Lower lobe of right lung (tissue), 2 donors: ENCODE data around the gene NSD1. TPM values are rescaled to one million over a fixed set of nuclear protein-coding genes. Genes with fewer than 3 reads are reported as not detected.

Experiments used
- ATAC-seq, 2 donors: fragments of 200-7000 bp; cut with Tn5 transposase; one replicate each; pipeline ENCODE4 v1.9.1; 2020 to 2022; ENCODE audit warnings: mild to moderate bottlenecking in 2 of 2, moderate library complexity in 2 of 2
- DNase-seq: peaks from one replicate; pipeline ENCODE4 v3.0.0-alpha.2; 2020
- H3K27ac ChIP-seq: fragments of 200-600 bp; one replicate; pipeline ENCODE4 v1.8.0; 2022
- H3K27me3 ChIP-seq: fragments of 200-600 bp; one replicate; pipeline ENCODE4 v1.8.0; 2022; ENCODE audit warnings: low read depth
- H3K36me3 ChIP-seq: fragments of 200-600 bp; one replicate; pipeline ENCODE4 v1.8.0; 2022; ENCODE audit warnings: mild to moderate bottlenecking
- H3K4me1 ChIP-seq: fragments of 200-600 bp; one replicate; pipeline ENCODE4 v1.8.0; 2022
- H3K4me3 ChIP-seq: fragments of 200-600 bp; one replicate; pipeline ENCODE4 v1.8.0; 2022; ENCODE audit warnings: mild to moderate bottlenecking
- H3K9me3 ChIP-seq: fragments of 200-600 bp; one replicate; pipeline ENCODE4 v1.8.0; 2022
- intact Hi-C: fragments of 100-400 bp; cut with DNase I; formaldehyde crosslinking; loops from one replicate; pipeline ENCODE4 v1.11.0; 2022
- total RNA-seq: library from RNA; stranded (reverse); fragmentation: NEBNext Ultra II Directional; extraction: Animal tissue kit (Norgen Biotek cat#: 25700); gene quantifications from one replicate; pipeline ENCODE4 v1.2.1, GENCODE V29; 2021
- TF ChIP-seq, protein P1 (sequence below): fragments of 200-600 bp; IDR thresholded peaks from one replicate; pipeline ENCODE4 v1.8.0; 2022; ENCODE audit warnings: antibody characterized with exemption, mild to moderate bottlenecking
- donor health status: DM: no; HTN: yes; CAD: no; lungs with severe emphysema.

The NSD1 gene
- total RNA-seq, 1 donor from 2014 or later, result 75.5 TPM

DNA sequence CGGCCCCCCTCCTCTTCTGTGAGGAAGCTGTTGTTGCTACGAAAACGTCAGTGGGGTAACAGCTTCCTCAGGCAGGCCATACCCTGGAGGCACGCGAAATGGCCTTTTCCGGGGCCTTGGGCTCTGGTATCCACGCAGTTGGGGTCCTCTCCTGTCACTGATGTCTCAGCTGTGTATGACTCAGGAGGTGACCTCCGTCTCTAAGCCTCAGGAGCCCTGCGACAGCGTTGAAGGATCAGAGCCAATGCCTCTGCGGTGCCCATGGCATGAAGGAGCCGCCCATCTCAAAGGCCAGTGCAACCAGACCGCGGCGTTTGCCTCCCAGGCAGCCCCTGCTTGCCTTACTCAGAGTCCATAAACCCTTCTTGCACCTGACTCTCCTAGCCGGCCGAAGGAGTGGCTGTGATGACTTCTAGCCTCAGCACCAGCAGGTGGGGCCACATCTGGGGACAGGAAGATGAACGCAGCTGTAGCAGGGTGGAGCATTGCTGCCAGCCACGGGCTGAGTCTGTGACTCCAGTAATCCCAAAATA, 179.1 kb downstream of the NSD1 start:
- DNase-seq (no peak), ATAC-seq (peak in 1 of 2 donors; percentile 3)
- TF ChIP-seq, protein P1, sequence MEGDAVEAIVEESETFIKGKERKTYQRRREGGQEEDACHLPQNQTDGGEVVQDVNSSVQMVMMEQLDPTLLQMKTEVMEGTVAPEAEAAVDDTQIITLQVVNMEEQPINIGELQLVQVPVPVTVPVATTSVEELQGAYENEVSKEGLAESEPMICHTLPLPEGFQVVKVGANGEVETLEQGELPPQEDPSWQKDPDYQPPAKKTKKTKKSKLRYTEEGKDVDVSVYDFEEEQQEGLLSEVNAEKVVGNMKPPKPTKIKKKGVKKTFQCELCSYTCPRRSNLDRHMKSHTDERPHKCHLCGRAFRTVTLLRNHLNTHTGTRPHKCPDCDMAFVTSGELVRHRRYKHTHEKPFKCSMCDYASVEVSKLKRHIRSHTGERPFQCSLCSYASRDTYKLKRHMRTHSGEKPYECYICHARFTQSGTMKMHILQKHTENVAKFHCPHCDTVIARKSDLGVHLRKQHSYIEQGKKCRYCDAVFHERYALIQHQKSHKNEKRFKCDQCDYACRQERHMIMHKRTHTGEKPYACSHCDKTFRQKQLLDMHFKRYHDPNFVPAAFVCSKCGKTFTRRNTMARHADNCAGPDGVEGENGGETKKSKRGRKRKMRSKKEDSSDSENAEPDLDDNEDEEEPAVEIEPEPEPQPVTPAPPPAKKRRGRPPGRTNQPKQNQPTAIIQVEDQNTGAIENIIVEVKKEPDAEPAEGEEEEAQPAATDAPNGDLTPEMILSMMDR, result no peak
- intact Hi-C loops, result no loop called here
- Histone ChIP-seq H3K36me3 (peaks cover under 1% of the 10 kb centered on the region), H3K9me3 (no peaks in the 10 kb centered on the region), H3K27ac (no peak overlapping the region), H3K4me3 (peak overlapping the region; percentile 62), H3K27me3 (no peaks in the 10 kb centered on the region), H3K4me1 (peaks cover 41% of the 10 kb centered on the region)

DNA sequence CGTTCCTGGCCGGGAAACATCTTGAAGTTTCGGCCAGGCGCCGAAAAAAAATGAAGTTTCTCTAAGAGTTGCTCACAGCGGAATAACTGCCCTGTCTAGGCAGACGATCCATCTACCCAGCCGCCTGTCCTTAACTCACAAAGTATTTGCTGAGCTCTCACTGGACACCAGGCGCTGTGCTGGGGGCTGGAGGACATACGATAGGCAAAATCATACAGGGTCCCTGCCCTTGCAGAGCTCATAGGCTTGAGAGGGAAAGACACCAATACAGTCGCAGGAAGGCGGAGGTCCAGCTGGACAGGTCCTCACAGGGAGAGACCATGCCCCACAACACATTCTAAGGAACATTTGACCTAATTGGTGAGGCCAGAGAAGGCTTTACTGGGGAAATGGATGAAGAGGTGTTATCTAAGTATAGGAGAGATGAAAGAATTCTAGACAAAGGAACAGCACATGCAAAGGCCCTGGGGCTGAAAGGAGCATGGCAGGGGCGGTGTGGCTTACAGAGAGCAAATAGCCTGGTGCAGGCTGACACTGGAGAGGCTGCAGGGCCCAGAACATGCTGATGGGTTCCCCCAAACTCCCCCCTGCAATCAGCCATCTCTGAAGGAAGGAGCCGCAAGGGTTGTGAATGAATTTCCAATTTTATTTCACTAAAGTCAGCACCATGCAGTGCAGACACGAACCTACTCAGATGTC, 180.1 kb downstream of the NSD1 start:
- ATAC-seq (no peak), DNase-seq (no peak)
- H3K27ac ChIP-seq, result no peak overlapping the region
- TF ChIP-seq, protein P1, result no peak
- no peaks in the 10 kb centered on the region for H3K36me3 ChIP-seq
- peaks cover 34% of the 10 kb centered on the region for H3K4me1 ChIP-seq
- H3K9me3 ChIP-seq, result no peaks in the 10 kb centered on the region
- intact Hi-C loops, result no loop called here
- no peak overlapping the region for H3K4me3 ChIP-seq
- no peaks in the 10 kb centered on the region for H3K27me3 ChIP-seq

DNA sequence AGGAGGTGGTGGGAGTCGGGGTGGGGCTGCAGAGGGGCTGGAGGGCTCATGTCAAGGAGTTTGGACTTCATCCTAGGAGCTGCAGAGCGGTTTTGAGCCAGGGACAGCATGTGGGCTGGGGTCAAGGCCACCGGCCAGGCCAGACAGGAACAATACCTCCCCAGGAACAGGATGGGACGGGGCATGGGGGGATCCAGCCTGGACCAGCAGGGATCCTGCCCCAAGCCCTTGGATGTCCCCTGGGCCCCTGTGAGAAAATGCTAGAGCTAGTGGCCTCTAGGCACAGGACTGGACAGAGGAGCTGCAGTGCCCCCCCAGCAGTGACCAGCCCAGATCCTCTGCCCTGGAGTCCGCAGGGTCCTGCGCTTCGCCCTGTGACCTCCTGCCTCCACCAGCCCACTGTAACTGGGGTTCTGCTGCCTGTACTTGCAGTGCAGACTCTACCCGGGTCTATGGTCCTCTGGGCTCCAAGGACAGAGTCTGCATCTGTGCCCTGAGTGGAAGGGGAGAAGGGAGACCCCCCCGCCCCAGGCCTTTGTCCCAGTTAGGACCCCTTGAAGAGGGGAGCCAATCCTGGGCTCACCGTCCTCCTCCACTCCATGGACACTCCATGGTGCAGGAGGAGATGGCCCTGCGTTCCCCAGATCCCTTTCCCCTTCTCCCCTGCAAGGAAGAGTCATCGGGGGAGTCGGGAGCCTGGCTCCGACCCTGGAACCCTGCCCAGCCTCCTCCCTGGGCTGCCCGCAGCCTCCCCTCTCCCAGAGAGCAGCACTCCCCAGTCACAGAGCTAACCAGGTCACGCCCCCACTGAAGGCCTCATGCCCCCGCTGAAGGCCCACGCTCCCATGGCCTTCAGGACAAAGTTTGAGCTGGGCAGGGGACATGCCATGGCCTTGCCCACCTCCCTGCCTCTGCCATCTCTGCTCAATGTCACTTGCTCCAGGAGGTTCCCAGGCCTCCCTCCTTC, 181.1 kb downstream of the NSD1 start:
- intact Hi-C loops, result no loop called here
- ATAC-seq (no peak), DNase-seq (no peak)
- Histone ChIP-seq H3K4me3 (no peak overlapping the region), H3K4me1 (peaks cover 34% of the 10 kb centered on the region), H3K9me3 (no peaks in the 10 kb centered on the region), H3K27me3 (no peaks in the 10 kb centered on the region), H3K36me3 (no peaks in the 10 kb centered on the region), H3K27ac (no peak overlapping the region)
- TF ChIP-seq, protein P1, result no peak

DNA sequence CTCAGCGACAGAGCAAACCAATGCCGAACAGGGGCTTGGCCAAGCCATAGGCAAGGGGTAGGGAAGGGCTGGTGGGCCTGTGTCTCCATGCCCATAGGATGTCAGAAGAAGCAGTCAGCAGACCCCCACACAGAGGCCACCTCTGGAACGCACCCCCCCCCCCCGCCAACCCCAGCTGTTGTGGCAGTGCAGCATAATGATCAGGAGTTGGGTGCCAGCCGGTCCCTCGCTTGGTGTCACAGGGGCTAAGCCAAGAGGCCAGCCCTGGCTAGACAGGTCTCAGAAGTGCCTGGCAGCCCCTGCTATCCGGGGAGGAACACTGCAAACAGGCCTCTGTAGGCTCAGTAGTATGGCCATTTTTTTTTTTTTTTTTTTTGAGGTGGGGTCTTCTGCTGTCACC, 181.8 kb downstream of the NSD1 start:
- no peak for DNase-seq
- no peak for ATAC-seq
- Histone ChIP-seq H3K27me3 (no peaks in the 10 kb centered on the region), H3K27ac (no peak overlapping the region), H3K36me3 (peaks cover 6% of the 10 kb centered on the region), H3K4me3 (no peak overlapping the region), H3K4me1 (peaks cover 27% of the 10 kb centered on the region), H3K9me3 (no peaks in the 10 kb centered on the region)
- TF ChIP-seq, protein P1, result no peak
- intact Hi-C loops, result no loop called here

DNA sequence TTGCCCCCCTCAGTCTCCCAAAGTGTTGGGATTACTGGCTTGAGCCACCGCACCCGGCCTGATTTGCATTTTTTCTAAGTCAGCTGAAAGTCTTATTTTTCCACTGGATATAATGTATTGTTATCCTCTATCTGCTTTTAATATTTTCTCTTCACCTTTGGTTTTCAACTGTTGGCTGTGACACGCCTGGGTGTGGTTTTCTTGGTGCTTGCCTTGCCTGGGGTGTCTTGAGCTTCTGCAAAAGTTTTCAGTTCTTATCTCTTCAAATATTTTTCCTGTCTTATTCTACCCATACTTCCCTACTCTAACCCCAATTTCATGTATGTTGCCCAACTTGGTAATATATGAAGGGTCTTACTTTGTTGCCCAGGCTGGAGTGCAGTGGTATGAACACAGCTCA, 182.4 kb downstream of the NSD1 start:
- H3K27me3 ChIP-seq, result no peaks in the 10 kb centered on the region
- H3K4me1 ChIP-seq, result peaks cover 21% of the 10 kb centered on the region
- peaks cover 6% of the 10 kb centered on the region for H3K36me3 ChIP-seq
- DNase-seq, result no peak
- intact Hi-C loops, result no loop called here
- no peaks in the 10 kb centered on the region for H3K9me3 ChIP-seq
- H3K4me3 ChIP-seq, result no peak overlapping the region
- no peak for ATAC-seq
- TF ChIP-seq, protein P1, result no peak
- no peak overlapping the region for H3K27ac ChIP-seq
